H1 (cell line): ENCODE measurements around the gene G3BP1.

ENCODE experiments used
- CTCF ChIP-seq, 3 experiments: IDR thresholded peaks; 1 replicate in 2 of 3; 2 replicates in 1 of 3; pipeline versions ENCODE4 v1.5.1 to v1.6.1; 2011; ENCODE audit warnings: low read length in 3 of 3, mild to moderate bottlenecking in 3 of 3, inconsistent platforms in 2 of 3, low read depth in 1 of 3, moderate library complexity in 1 of 3; ENCODE audit not compliant: insufficient read depth in 1 of 3; ENCODE audit errors: control extremely low read depth in 1 of 3
- EP300 ChIP-seq, 2 experiments: IDR thresholded peaks; 1 replicate in 1 of 2; 2 replicates in 1 of 2; pipeline ENCODE4 v1.6.1; 2011 to 2012; ENCODE audit warnings: low read depth in 2 of 2, low read length in 2 of 2, mild to moderate bottlenecking in 2 of 2, borderline replicate concordance in 1 of 2, inconsistent platforms in 1 of 2, moderate library complexity in 1 of 2
- EZH2 ChIP-seq: fragments of 200-600 bp; sonication (generic); IDR thresholded peaks from 2 replicates; pipeline ENCODE4 v1.7.1; 2012; ENCODE audit warnings: low read depth, mild to moderate bottlenecking, moderate library complexity, low read length, inconsistent platforms; ENCODE audit not compliant: severe bottlenecking

- no peak for TF ChIP-seq EZH2
- TF ChIP-seq CTCF (IDR thresholded peaks at IDR 0.05; ENCODE audit: control extremely low read depth in 1 of 3, insufficient read depth in 1 of 3, low read depth in 1 of 3, low read length in 3 of 3) = no peak; a peak in 1 of 4 replicates
- no peak for TF ChIP-seq EP300 (IDR thresholded peaks at IDR 0.05; ENCODE audit: borderline replicate concordance in 1 of 2, low read depth in 2 of 2, low read length in 2 of 2)
Observed at GRCh38 chr5:151770383-151771258, 1.1 kb upstream of the G3BP1 start.
